ENCODE results near the gene PGM2.

- TF ChIP-seq, protein P1, sequence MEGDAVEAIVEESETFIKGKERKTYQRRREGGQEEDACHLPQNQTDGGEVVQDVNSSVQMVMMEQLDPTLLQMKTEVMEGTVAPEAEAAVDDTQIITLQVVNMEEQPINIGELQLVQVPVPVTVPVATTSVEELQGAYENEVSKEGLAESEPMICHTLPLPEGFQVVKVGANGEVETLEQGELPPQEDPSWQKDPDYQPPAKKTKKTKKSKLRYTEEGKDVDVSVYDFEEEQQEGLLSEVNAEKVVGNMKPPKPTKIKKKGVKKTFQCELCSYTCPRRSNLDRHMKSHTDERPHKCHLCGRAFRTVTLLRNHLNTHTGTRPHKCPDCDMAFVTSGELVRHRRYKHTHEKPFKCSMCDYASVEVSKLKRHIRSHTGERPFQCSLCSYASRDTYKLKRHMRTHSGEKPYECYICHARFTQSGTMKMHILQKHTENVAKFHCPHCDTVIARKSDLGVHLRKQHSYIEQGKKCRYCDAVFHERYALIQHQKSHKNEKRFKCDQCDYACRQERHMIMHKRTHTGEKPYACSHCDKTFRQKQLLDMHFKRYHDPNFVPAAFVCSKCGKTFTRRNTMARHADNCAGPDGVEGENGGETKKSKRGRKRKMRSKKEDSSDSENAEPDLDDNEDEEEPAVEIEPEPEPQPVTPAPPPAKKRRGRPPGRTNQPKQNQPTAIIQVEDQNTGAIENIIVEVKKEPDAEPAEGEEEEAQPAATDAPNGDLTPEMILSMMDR (IDR thresholded peaks at IDR 0.05) = no peak
- TF ChIP-seq POLR2AphosphoS5 (IDR thresholded peaks at IDR 0.05) (no peak), POLR2A (IDR thresholded peaks at IDR 0.05) (no peak)
These were observed 7.7 kb upstream of the PGM2 start for GRCh38 chr4:37818752-37819151.
